Measurements from ENCODE around the gene DCUN1D4.

The DCUN1D4 gene

DNA sequence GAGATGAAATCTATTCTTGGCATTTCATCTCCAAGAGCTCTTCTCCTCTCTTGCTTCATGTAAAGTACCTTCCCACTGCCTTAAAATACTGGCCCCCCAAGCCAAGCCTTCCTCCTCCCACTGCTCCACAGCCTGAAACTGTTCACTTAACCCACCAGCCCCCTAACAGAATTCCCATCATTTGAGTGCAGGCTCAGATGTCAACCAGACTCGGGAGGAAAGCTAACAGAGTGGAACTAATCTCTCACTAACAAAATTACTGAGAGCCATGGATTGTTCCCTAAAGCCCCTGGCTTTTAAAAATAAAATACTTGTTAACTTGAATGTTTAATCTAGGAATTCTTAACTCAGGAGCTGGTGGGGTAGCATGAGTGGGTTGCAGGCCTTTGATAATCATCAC is 7.1 kb upstream of the DCUN1D4 start:
- TF ChIP-seq, protein P1, sequence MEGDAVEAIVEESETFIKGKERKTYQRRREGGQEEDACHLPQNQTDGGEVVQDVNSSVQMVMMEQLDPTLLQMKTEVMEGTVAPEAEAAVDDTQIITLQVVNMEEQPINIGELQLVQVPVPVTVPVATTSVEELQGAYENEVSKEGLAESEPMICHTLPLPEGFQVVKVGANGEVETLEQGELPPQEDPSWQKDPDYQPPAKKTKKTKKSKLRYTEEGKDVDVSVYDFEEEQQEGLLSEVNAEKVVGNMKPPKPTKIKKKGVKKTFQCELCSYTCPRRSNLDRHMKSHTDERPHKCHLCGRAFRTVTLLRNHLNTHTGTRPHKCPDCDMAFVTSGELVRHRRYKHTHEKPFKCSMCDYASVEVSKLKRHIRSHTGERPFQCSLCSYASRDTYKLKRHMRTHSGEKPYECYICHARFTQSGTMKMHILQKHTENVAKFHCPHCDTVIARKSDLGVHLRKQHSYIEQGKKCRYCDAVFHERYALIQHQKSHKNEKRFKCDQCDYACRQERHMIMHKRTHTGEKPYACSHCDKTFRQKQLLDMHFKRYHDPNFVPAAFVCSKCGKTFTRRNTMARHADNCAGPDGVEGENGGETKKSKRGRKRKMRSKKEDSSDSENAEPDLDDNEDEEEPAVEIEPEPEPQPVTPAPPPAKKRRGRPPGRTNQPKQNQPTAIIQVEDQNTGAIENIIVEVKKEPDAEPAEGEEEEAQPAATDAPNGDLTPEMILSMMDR (IDR thresholded peaks at IDR 0.05; ENCODE audit: extremely low read depth, missing control alignments): no peak
- DNase-seq (ENCODE audit: low spot score): no peak

DNA sequence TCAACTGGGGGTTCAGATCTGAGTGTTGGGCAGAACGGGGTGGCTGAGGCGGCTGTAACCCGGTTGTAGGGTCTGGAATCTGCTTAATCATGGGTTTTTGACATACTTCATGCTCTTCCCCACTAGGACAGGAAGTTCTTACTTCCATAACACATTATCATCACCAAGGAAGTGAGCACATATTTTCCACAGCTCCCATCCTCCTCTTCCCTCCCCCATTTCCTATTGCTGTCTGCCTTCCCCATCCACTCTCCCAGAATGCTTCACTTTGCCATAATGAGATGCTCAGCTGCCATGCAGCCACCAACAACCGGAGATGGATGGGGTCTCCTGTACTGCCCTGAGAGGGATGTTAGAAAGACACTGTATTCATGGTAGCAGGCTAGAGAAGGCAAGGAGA is 6.4 kb upstream of the DCUN1D4 start:
- no peak for DNase-seq (ENCODE audit: low spot score)
- TF ChIP-seq, protein P1 (IDR thresholded peaks at IDR 0.05; ENCODE audit: extremely low read depth, missing control alignments): no peak

DNA sequence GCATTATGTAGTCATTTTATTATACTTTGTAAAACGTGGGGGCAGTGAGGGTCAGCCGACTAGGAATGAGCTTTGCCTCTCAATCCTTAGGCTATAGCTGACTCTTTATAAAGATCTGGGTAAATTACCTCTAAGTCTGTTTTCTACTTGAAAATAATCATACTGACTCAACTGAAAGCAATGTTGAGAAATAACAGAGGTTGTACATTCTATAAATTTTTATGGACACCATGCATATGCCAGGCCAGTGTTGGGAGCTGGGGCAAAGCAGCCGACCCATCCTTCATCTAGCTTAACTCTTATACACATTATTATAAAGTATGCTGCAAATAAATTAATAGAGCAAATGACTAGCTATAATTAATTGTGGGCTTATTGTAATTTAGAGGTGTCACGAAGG is 2.2 kb upstream of the DCUN1D4 start:
- no peak for DNase-seq (ENCODE audit: low spot score)
- TF ChIP-seq, protein P1 (IDR thresholded peaks at IDR 0.05; ENCODE audit: extremely low read depth, missing control alignments): no peak

DNA sequence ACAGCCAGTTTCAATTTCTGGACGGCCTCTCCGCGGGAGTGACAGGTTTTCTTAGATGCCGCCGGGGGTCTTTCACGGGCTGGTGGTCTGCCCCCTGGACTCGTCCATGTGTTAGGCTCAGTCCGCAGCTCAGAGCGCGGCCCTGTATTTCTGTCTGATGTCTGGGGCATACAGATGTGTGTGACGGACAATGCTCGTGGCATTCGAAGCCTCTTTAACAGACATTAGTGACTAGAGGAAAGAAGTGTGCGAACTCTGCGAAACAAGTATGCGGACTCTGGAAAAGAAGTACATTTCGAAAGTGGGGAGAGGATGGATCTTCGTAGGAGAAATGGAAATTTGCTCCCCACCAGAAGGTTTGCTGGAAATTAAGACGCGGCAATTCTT is 793 bp upstream of the DCUN1D4 start:
- peak; percentile 16 for DNase-seq (ENCODE audit: low spot score)
- TF ChIP-seq, protein P1 (IDR thresholded peaks at IDR 0.05; ENCODE audit: extremely low read depth, missing control alignments): no peak

DNA sequence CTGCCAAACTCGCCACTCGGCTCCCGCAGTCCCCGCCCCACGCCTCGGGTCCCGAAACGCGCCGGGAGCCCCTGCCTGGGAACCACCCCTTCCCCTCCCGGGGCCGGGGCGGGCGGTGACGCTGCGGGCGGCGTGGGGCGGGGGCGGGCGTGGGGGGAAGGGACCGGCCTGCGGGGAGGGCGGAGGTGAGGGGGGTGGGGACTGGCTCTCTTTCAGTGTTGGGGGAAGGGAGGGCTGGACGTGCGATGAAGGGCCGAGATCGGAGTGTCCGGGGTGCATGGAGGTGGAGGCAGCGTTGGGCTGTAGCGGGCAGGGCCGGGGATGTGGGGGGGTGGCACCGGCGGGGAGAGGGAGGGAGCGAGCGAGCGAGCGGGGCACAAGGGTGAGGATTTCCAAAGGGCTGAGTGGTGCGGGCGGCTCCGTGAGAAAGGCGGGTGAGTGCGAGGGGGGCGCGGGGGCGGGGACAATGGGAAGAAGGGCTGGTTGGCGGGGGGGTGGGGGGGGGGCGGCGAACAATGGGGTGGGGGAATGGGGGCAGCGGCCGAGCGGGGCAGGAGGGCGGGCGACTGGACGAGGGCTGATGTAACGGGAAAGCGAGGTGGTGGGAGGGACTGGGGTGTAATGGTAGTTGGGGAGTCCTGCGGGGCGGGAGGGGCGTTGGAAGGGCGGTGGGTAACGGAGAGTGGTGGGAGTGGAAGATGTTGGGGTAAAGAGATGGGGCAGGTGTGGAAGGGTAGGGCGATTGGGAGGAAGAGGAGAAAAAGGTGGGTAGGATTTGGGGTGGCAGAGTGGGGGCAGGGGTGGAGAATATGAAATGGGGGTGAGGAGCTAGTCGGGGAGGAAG is 578 bp downstream of the DCUN1D4 start:
- TF ChIP-seq, protein P1 (IDR thresholded peaks at IDR 0.05; ENCODE audit: extremely low read depth, missing control alignments): no peak
- DNase-seq (ENCODE audit: low spot score): peak; percentile 84

DNA sequence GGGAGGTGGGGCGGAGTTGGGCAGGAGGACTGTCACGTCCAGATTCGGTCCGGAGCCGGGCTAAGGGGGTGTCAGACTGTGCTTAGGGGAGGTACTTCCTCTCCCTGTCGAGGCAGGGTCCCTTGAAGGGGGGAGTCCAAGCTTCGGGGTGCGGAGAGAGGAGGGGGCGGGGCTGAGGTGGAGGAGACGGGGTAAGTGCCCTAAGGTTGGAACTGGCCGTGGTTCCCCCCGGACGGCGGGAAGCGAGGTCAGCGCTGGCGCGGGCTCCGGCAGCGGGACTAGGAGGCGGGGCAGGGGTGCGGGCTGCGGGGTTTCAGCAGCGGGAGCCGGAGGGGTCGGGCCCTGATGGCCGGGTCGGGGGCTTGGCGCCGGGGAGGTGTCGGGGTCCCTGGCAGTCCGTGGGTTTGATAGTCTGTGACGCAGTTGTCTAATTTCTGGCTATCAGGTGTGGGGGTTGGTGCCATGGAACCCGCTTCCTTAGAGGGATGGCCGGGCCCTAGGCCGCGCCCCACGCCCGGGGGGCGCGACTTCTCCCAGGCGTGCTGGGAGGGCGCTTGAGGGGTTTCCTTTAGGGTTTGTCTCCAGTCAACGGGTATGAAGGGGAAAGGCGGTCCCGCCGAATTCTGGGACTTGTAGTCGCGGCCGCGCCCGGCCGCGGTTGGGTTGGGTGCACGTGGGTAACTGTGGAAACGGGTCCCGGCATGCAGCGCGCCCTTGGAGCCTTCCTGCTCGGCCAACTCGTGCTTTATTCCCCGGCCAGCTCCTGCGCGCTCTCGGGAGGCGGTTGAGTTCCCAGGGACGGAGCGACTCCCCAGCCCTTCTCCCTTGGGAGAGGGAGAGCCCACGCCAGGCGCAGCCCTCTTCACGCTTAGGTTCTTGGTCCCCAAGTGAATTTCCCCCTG is 1.5 kb downstream of the DCUN1D4 start:
- TF ChIP-seq, protein P1 (IDR thresholded peaks at IDR 0.05; ENCODE audit: extremely low read depth, missing control alignments): no peak
- DNase-seq (ENCODE audit: low spot score): peak; percentile 86

DNA sequence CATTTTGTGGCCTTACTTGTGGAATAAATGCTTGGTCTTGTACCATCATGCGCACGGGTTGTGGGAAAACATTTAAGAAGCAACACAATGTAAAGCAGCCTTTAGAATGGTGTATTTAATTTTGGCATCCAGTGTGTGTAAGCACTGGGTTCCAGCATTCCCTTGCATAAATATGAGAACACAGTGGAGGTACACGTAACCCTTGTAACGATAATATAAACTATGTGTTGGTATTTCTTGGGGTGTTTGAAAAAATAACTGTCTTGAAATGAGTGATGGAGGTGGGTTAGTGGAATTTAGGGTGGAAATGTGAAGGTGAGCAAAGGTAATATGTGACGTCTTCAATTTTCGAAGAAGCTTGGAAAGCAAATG is 2.1 kb downstream of the DCUN1D4 start:
- TF ChIP-seq, protein P1 (IDR thresholded peaks at IDR 0.05; ENCODE audit: extremely low read depth, missing control alignments): no peak
- DNase-seq (ENCODE audit: low spot score): no peak
